ENCODE results near the gene LRMDA.

GRCh38 chr10:75596930-75597620, 165.7 kb downstream of the LRMDA start:
- TF ChIP-seq CTCF (conservative IDR thresholded peaks at IDR 0.05; ENCODE audit: low read depth, low read length) (no peak), EZH2phosphoT487 (IDR thresholded peaks at IDR 0.05; ENCODE audit: borderline replicate concordance, low read length) (no peak)
